ENCODE data around the gene NEK4. TPM values are rescaled to one million over a fixed set of nuclear protein-coding genes. Genes with fewer than 3 reads are reported as not detected.

Gene NEK4
- total RNA-seq, 1 donor from 2014 or later: 15.1 TPM

DNA sequence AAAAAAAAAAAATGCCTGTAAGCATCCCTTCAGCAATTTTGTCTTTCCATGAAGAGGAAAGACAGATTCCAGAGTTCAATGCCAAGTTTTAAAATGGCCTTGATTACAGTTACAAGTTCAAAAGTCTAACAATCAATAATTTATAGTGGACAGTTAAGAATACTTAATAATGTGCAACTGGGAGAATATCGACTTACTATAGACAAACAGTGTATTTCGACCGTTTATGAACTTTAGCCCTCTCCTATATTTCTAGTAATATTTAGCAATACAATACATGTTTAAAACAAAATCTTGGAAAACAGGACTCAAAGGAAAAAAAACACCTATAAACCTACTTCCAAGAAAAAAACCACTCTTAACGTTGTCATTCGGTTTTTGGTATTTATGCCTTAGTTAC lies 86.6 kb downstream of the NEK4 start:
- Histone ChIP-seq H3K79me2 (ENCODE audit: insufficient read depth, low read length) (peaks cover 98% of the 10 kb centered on the region), H3K4me3 (ENCODE audit: insufficient read depth, low read depth, low read length) (peak overlapping the region; percentile 100), H3K36me3 (ENCODE audit: insufficient read depth, low read length) (peaks cover 40% of the 10 kb centered on the region), H3K27ac (ENCODE audit: low read depth, low read length) (no peak overlapping the region), H4K20me1 (ENCODE audit: insufficient read depth, low read length) (peaks cover 50% of the 10 kb centered on the region), H3K9ac (ENCODE audit: low read length) (peak overlapping the region; percentile 99), H3K27me3 (ENCODE audit: insufficient read depth, low read length) (no peaks in the 10 kb centered on the region), H3K9me3 (ENCODE audit: insufficient read depth, low read depth, low read length) (no peaks in the 10 kb centered on the region), H3K4me2 (ENCODE audit: low read length) (peak overlapping the region; percentile 93), H2AFZ (ENCODE audit: low read depth, low read length) (no peak overlapping the region), H3K4me1 (ENCODE audit: insufficient read depth, low read length) (peaks cover 48% of the 10 kb centered on the region)
- no peak for FAIRE-seq
- Mint-ChIP-seq H3K9me3 (ENCODE audit: unreplicated experiment) (no peaks in the 10 kb centered on the region), H3K4me1 (ENCODE audit: low read depth, unreplicated experiment) (peaks cover 40% of the 10 kb centered on the region), H3K27ac (ENCODE audit: unreplicated experiment) (no peak overlapping the region), H3K36me3 (ENCODE audit: low read depth, unreplicated experiment) (peaks cover 15% of the 10 kb centered on the region), H3K4me3 (ENCODE audit: unreplicated experiment) (peak overlapping the region; percentile 95), H3K27me3 (ENCODE audit: low read depth, unreplicated experiment) (no peaks in the 10 kb centered on the region)
- DNase-seq (ENCODE audit: low read depth): no peak
- TF ChIP-seq EZH2 (IDR thresholded peaks at IDR 0.05; ENCODE audit: insufficient read depth, low read length) (no peak), CTCF (IDR thresholded peaks at IDR 0.05; ENCODE audit: insufficient read depth, low read depth, low read length) (no peak)

DNA sequence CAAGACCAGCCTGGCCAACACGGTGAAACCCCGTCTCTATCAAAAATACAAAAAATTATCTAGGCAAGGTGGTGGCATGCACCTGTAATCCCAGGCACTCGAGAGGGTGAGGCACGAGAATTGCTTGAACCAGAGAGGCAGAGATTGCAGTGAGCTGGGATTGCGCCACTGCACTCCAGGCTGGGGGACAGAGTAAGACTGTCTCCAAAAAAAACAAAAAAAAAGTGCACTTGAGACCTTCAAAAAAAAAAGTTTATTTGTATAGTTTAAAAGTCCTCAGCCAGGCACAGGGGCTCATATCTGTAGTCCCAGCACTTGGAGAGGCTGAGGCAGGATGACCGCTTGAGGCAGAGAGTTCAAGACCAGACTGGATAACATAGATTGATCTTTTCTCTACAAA lies 87.1 kb downstream of the NEK4 start:
- no peak for DNase-seq (ENCODE audit: low read depth)
- H3K4me3 ChIP-seq (ENCODE audit: insufficient read depth, low read depth, low read length): no peak overlapping the region
- peak overlapping the region; percentile 60 for H3K27ac Mint-ChIP-seq (ENCODE audit: unreplicated experiment)
- peaks cover 46% of the 10 kb centered on the region for H4K20me1 ChIP-seq (ENCODE audit: insufficient read depth, low read length)
- peaks cover 12% of the 10 kb centered on the region for H3K36me3 Mint-ChIP-seq (ENCODE audit: low read depth, unreplicated experiment)
- no peaks in the 10 kb centered on the region for H3K27me3 Mint-ChIP-seq (ENCODE audit: low read depth, unreplicated experiment)
- no peaks in the 10 kb centered on the region for H3K9me3 Mint-ChIP-seq (ENCODE audit: unreplicated experiment)
- H3K4me3 Mint-ChIP-seq (ENCODE audit: unreplicated experiment): no peak overlapping the region
- peaks cover 40% of the 10 kb centered on the region for H3K36me3 ChIP-seq (ENCODE audit: insufficient read depth, low read length)
- peak overlapping the region; percentile 99 for H3K9ac ChIP-seq (ENCODE audit: low read length)
- peaks cover 39% of the 10 kb centered on the region for H3K4me1 Mint-ChIP-seq (ENCODE audit: low read depth, unreplicated experiment)
- FAIRE-seq: no peak
- H2AFZ ChIP-seq (ENCODE audit: low read depth, low read length): no peak overlapping the region
- H3K79me2 ChIP-seq (ENCODE audit: insufficient read depth, low read length): peaks cover 98% of the 10 kb centered on the region
- H3K27me3 ChIP-seq (ENCODE audit: insufficient read depth, low read length): no peaks in the 10 kb centered on the region
- H3K9me3 ChIP-seq (ENCODE audit: insufficient read depth, low read depth, low read length): no peaks in the 10 kb centered on the region
- H3K27ac ChIP-seq (ENCODE audit: low read depth, low read length): no peak overlapping the region
- H3K4me2 ChIP-seq (ENCODE audit: low read length): peak overlapping the region; percentile 93
- H3K4me1 ChIP-seq (ENCODE audit: insufficient read depth, low read length): peaks cover 47% of the 10 kb centered on the region
- TF ChIP-seq EZH2 (IDR thresholded peaks at IDR 0.05; ENCODE audit: insufficient read depth, low read length) (no peak), CTCF (IDR thresholded peaks at IDR 0.05; ENCODE audit: insufficient read depth, low read depth, low read length) (no peak)

DNA sequence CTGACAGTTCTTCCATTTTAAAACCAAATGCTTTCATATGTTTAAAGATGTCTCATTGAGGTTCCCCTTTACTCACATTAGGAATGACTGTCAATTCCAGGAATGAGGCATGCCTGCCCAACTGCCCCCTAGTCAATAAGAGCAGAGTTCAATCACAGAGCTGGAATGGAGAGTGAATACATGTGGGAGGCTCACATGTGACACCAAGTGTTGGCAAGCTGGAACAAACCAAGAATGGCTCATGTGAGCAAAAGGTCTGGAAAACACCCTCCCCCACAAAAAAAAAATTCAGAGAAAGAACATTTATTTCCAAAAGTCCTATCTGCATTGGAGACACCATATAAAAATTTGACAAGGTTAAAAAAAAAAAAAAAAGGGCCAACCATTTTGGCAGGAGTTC lies 88.7 kb downstream of the NEK4 start:
- TF ChIP-seq CTCF (IDR thresholded peaks at IDR 0.05; ENCODE audit: insufficient read depth, low read depth, low read length) (peak; percentile 10), EZH2 (IDR thresholded peaks at IDR 0.05; ENCODE audit: insufficient read depth, low read length) (no peak)
- Histone ChIP-seq H3K4me1 (ENCODE audit: insufficient read depth, low read length) (peaks cover 31% of the 10 kb centered on the region), H3K4me3 (ENCODE audit: insufficient read depth, low read depth, low read length) (no peak overlapping the region), H3K27me3 (ENCODE audit: insufficient read depth, low read length) (no peaks in the 10 kb centered on the region), H3K36me3 (ENCODE audit: insufficient read depth, low read length) (peaks cover 37% of the 10 kb centered on the region), H3K27ac (ENCODE audit: low read depth, low read length) (peak overlapping the region; percentile 55), H3K9ac (ENCODE audit: low read length) (peak overlapping the region; percentile 62), H2AFZ (ENCODE audit: low read depth, low read length) (no peak overlapping the region), H3K4me2 (ENCODE audit: low read length) (peak overlapping the region; percentile 68), H3K9me3 (ENCODE audit: insufficient read depth, low read depth, low read length) (no peaks in the 10 kb centered on the region), H4K20me1 (ENCODE audit: insufficient read depth, low read length) (peaks cover 36% of the 10 kb centered on the region), H3K79me2 (ENCODE audit: insufficient read depth, low read length) (peaks cover 90% of the 10 kb centered on the region)
- Mint-ChIP-seq H3K36me3 (ENCODE audit: low read depth, unreplicated experiment) (peaks cover 7% of the 10 kb centered on the region), H3K4me3 (ENCODE audit: unreplicated experiment) (peak overlapping the region; percentile 73), H3K27ac (ENCODE audit: unreplicated experiment) (peak overlapping the region; percentile 64), H3K27me3 (ENCODE audit: low read depth, unreplicated experiment) (no peaks in the 10 kb centered on the region), H3K4me1 (ENCODE audit: low read depth, unreplicated experiment) (peaks cover 31% of the 10 kb centered on the region), H3K9me3 (ENCODE audit: unreplicated experiment) (no peaks in the 10 kb centered on the region)
- peak; percentile 75 for DNase-seq (ENCODE audit: low read depth)
- no peak for FAIRE-seq

All from astrocyte (in vitro differentiated cells and primary cell).